SH-SY5Y (cell line): ENCODE data around the gene CEP104.

ENCODE experiments used
- GATA2 ChIP-seq: IDR thresholded peaks from 2 replicates; pipeline ENCODE4 v1.6.1; 2011; ENCODE audit warnings: mild to moderate bottlenecking, low read depth, low read length
- GATA3 ChIP-seq: IDR thresholded peaks from 2 replicates; pipeline ENCODE4 v1.6.1; 2011; ENCODE audit warnings: low read depth, mild to moderate bottlenecking, low read length, moderate library complexity

- TF ChIP-seq GATA2 (no peak), GATA3 (no peak)
Measured at GRCh38 chr1:3905953-3906671, 49.1 kb upstream of the CEP104 start.
